GF-D8 (cell line): ENCODE data around the gene RPS6KA2.
"Not testable (repeated sequence)": the region's sequence is repeated elsewhere in the genome, so short reads cannot be mapped to it uniquely, and the experiment has no call there.

Experiments
- DNase-seq: peaks from one replicate; lab custom pipeline; 2025; lab: John Stamatoyannopoulos, UW

RPS6KA2 gene

DNA sequence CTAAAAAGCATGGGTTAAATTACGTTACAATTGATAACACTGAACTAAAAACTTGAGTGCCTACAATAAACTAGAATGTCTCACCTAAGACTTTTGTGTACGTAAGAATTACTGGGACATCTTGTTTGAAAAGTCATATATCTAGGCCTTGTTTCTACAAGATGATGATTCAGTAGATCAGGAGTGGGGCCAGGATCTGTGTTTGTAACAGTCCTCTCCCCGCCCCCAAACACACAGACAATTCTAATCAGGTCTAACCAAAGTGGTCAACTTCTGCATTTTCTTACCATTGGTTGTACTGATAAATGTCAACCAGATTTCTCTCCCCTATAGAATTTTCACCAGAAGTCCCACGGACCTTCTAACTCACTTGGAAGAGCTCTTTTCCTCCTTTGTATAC is 97.5 kb downstream of the RPS6KA2 start:
- DNase-seq, result no peak

DNA sequence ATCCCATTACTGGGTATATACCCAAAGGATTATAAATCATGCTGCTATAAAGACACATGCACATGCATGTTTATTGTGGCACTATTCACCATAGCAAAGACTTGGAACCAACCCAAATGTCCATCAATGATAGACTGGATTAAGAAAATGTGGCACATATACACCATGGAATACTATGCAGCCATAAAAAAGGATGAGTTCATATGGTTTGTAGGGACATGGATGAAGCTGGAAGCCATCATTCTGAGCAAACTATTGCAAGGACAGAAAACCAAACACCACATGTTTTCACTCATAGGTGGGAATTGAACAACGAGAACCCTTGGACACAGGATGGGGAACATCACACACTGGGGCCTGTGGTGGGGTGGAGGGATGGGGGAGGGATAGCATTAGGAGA is 98.0 kb downstream of the RPS6KA2 start:
- not testable (repeated sequence) for DNase-seq

DNA sequence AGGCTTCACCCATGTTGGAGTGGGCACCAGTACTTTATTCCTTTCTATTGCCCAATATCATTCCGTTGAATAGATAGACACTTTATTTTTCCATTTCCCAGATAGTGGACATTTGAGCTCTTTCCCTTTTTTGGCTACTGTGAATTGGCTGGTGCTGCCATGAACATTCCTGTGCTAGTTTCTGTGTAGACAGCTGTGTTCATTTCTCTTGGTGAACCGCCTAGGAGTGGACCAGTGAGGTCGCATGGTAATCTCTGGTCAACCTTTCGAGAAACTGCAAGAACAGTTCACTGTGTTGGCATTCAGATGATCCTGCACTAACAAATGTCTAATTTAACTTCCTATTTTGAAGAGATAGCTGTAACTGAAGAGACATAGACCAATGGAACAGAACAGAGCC is 99.2 kb downstream of the RPS6KA2 start:
- DNase-seq, result no peak

DNA sequence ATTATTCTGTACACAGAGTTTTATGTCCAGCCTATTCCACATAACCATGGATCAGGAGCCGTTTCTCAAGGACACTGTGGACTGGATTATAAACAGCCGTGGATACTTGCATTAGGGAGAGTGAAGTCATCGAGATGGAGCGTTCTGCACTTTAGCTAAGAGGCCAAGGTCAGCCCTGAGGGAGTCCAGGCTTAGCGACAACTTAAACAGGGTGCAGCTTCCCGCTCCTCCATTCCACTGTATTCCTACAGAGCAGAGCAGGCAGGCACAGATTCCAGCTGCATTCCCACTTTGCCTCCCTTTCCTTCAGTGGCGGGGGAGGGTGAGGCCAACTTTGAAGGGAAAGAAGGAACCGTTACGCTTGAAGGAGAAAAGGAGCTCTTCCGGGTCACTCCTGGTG is 100.1 kb downstream of the RPS6KA2 start:
- no peak for DNase-seq

DNA sequence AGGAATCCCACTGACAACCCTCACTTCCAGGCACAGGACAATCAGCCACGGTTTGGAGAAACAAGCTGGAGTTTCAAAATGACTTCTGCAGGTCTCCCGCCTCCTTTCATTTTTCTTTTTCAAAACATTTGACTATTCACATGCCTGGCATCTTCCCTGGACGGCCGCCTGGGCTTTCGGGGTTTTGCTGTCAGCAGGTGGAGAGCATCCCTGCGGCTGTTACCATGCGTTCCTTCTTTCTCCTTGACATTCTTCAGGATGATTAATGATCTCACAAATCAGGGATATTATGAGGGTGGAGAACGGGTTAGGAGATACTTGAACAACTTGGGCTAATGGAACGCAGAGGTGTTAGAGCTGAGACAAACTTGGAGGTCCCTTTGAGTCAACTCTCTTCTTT is 101.5 kb downstream of the RPS6KA2 start:
- DNase-seq, result no peak

DNA sequence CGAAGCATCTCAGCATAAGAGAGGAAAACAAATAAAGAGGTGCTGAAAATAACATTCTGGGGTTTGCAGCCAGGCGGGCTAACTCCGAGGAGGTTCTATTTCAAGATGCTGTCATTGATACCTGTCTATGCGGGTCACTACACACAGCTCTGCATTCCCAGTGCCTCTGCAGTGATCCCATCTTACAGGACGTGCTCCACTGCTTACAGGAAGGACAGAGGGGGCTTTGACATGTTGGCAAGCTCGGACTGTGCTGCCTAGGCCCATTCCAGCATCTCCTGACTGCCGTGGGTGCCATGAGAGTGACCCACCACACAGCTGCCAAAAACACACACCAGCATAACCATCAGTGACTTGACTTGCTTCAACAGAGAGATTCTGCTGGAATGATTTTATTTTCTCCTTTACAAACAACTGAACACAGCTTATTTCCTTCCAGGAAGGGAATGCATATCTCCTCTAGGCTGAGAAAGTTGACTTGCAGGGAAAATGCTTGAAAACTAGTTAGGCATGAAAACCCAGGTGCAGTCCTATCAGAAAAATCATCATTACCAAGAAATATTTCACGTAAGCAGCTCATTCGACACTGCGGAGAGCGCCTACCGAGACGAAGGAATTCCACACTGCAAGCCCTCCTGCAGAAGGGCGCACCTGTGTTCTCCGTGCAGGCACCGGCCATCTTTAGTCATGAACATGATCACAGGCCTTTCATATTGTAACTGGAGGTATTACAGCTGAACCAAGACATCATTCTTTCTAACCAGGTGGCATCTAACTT is 103.1 kb downstream of the RPS6KA2 start:
- DNase-seq, result no peak

DNA sequence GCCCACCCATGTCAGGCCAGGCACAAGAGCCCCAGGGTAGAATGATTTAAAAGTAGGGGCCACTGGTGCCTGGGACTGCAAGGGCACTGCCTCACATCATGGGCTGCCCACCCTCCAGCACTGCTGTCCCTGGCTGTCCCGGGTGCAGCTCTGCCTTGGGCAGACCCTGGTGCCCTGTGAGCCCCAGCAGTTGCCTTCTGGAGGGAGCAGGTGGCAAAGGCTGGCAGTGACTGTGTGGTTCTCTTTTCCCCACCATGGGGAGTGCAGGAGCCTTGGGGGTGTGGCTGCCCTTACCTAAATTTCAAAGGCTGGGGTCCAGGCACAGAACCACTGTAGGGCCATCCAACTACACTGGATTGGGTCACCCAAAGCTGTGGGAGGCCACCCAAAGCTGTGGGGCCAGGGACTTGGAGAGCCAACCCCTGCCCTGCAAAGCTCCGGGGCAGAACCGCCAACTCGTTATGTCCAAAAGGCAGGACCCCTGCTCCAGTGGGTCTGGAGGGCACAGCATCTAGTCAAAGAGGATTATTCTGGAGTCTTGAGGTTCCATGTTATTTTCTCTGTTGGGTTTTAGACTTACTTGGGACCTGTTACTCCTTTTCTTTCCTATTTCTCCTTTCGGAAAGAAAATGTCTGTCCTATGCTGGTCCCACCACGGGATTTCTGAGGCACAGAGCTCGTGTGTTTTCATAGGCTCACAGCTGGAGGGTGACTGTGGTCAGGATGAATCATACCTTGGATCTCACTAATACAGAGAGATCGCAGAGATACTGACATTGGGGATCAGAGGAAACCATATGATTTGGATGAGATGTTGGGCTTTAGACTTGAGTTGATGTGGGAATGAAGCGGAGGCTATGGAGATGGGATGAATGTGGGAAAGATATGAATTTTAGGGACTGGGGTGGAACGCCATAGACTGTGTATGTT is 105.9 kb downstream of the RPS6KA2 start:
- DNase-seq, result no peak

DNA sequence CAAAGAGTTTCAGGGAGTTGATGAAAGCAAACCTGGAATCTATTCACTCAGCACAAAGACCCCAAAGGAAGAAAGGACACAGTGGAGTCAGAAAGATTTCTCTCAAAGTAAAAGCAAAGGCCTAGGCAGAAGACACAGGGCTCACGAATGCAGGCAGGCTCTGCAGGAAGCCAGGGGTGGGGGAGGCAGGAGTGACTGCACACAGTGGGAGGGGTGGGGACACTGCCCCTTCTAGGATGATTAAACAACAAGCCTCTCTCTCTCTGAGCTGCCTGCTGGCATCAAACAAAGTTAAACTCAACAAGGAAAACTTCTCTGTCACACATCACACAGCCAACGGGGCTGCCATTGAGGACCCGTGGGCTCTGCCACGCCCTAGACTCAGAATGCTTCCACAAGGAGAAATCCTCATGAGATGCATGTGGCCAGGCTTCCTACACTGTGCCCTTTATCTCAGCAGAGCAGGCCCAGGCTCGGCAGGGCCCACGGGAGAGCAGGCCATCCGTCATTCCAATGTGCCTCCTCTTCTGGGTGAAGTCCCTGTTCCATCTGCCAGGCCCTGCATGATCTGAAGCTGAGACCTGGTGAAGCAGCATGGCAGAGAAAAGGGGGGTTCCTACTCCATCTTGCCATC is 110.7 kb downstream of the RPS6KA2 start:
- no peak for DNase-seq

DNA sequence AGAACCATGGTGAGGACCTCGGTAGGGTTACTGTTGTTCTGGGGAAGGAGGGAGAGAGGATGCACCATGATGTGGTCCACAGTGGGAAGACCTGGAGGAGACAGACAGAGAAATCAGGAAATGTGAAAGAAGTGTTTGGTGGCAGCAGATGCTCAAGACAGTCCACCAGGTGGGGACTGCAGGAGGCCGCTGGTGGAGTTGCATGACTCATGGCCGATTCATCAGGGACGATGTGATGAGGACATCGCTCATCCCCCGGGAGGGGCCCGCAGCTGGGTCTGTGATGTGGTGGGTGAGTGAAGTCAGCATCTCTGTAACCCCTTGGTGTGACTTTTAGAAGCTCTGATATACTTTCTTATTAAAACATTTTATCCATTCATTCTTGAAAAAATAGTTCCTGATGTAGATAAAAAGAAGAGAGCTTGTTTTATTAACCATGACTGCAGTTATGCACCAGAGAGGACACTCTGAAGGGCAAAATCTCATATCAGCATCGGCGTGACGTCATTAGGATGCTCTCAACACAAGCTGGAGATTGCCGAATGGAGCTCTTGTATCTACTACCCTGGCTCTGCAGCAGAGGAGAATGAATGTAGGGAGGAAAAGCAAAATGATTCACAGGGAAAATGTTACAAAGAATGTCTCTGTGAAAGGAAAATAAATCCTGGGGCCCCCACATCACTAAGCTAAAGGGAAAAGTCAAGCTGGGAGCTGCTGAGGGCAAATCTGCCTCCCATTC is 111.8 kb downstream of the RPS6KA2 start:
- DNase-seq, result no peak

DNA sequence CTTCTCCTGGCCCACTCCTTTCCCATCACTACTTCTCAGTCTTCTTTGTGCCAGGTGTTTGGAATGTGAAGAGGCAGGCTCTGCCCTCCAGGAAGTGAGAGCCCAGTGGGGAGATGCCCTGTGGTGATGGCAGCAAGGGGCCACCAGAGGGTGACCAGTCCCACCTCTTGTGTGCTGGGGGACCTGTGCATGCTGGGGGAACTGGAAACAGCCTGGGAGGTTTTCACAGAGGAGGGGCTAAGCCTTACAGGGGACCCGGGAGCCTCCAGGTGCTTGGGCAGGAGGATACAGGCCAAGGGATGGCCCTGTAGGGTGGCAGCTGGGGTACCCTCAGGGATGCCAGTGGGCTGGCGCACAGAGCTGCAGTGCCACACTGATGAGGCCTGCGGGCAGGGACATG is 112.9 kb downstream of the RPS6KA2 start:
- no peak for DNase-seq

DNA sequence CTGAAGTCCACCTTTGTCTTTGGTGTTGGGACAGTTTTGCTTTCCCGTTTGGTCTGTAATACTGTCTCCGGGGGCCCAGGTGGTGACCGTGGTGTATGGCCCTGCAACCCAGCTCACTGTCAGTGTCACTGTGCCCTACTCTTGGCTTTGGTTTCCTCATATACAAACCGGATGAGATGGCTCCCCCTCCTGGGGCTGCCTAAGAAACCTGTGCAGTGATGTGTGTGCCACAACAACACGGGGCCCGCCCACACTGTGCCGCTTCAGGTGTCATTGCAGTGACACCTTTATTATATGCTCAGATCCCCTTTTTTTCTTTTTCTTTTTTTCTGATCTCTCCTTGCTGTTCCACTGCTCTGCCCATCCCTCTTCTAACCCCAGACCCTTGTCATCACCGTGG is 114.5 kb downstream of the RPS6KA2 start:
- DNase-seq, result no peak

DNA sequence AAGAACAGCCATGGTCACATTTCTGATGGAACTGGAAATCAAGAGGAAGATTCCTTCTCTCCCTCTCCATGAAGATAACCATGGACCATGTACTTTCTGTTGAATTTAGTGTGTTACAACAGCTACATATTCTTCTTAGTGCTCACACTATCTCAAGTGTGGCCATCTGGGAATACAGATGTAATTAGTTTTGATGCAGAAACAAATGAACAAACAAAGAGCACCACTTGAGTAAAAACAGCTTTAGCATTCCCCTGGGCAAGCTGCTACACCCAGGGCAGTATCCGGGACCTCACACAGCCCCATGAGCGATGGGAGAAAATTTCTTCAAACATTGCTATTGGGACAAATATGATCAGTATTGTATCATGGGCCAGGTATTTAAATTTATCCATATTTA is 115.7 kb downstream of the RPS6KA2 start:
- DNase-seq, result no peak

DNA sequence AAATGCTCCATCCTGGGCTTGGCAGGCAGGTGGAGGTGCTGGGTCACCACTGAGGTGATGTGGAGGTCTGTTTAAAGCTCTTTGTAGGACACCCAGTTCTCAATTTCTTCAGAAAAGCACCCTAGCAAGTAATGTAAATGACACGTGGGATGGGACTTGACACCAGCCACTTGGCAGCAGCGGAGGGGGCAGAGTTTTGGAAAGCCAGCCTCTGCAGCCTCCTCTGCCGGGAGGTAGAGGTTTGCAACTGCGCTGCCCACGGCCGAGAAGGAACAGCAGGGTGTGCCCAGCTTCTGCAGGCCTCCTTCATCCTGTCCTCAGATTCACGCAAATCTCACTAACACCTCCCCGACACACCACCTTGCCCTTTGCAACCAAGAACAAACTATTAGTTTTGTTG is 117.9 kb downstream of the RPS6KA2 start:
- no peak for DNase-seq

DNA sequence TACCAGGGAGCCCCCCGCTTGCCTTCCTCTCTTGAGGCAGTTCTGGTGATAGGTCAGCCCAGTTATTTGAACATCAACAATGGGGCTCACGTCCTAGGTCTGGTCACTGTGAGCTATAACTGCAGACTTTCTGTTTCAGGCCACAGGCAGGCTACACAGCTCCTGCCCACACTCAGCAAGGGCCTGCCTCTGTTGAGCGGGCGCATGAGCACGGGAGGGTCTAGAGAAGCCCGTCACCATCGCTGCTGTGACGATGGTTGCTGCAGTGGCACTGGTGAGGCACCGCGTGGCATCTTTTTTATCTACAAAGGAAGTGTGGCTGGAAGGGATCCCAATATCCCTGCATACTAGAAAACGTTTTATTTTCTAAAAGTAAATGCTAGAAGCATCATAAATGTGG is 118.3 kb downstream of the RPS6KA2 start:
- no peak for DNase-seq

DNA sequence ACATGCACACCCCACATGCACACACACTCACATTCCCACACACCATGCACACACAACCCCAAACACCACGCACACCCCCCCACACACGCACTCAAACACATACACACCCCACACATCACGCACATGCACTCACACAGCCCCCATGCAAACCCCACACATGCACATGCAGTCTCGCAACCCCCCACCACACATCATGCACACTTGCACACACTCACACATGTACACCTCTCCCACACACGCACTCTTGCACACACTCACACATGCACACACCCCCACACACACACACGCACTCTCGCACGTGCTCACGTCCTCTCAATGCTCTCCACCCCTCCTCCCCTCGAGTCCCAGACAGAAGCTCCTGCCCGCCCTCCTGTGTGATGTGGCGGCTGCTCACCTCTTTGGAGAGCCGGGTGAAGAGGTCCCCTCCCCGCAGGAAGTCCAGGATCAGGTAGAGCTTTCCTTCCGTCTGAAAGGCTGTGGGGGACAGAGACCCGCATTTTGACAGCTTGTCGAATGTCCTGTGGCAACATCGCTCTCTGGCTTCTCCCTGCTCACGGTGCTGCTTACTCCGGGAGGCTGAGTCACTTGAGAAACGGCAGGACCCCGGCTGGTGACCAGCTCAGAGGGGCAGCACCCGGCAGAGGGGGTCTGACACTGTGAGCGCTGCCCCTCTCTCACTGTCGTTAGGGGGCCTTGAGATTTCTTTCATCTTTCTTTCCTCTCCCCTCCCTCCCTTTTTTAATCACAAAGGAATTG is 119.1 kb downstream of the RPS6KA2 start:
- no peak for DNase-seq

DNA sequence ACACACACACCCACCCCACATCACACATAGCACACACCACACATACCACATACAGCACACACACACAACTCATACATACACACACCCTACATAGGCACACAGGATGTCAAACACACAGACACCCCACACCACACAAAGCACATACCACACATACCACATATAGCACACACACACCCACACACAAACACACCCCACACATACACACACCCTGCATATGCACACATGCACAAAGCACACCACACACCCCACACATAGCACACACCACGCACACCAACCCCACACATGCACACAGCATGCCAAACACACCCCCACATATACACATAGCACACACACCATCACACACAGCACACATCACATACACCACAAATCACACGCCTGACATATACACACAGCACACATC is 119.7 kb downstream of the RPS6KA2 start:
- no peak for DNase-seq

DNA sequence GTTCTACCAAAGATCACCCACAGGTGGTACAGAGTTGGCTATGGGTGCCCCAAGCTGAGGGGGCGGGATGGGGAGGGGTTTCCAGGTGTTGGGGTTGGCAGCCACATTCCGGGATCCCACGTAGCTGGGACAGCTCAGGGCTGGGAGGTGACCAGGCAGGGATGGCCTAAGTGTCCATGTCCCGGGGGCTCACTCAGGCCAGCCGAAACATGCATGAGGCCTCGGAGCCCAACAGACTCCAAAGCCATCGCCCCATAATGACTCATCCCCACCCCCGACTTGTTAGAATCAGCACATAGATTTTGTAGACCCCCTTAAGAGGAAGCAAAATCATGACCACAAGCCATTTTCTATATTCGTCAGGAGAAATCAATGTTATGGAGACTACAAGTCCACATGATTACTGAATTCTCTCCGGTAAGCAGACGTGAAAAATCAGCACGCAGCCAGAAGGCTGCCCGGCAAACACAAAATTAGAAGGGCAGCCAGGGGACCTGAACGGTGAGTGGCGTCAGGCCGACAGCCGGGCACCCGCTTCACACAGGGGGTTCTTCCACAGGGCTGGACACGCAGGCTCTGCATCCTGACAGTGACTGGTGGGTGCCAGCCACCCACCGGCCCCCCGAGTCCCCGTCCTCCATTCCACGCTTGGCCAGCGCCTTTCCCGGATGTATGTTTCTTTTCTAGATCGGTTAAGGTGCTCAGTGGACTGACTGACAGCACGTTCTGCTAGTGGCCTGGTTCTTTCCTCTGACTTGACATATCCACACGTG is 121.7 kb downstream of the RPS6KA2 start:
- DNase-seq, result no peak

DNA sequence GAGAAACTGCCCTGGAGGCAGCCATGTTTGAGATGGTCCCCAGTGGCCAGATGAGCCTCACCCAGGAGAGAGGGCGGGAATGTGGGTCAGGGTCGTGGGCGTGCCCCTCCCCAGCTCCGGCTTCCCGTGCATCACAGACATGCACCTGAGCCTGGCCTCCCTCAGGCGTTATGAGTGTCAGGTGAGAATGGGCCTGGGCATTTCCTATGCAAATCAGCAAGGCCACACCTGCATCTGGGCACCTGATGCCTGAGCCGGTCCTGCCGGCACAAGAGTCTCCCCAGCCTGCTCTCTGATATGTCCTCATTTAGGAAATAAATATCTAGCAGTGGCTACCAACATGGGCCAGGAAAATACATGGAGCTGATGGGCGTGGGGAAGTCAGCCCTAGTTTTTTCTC is 123.0 kb downstream of the RPS6KA2 start:
- no peak for DNase-seq

DNA sequence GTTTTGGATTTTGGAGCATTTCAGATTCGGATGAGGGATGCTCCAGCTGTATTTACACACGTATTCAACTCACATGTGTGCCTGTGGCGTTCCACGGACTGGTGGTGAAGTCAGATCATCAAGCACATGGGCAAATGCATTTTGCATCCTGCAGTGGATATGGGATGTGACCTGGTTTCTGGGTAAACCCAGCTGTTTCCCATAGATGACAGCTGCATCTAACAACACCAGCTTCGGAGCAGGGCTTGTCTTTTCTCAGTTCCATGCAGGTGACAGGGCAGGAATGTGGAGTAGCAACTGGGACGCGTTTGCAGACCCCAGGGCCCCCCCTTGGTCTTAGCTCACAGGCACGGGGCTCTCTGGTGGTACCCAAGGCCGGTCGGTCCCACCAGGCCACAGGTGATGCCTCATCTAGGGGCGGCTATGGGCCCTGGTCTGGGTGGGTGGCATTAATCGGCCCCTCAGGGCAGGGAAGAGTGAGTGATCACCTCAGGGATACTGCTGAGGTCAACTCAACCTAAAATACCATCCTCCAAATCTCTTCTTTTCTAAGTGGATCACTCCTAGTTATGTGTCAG is 123.8 kb downstream of the RPS6KA2 start:
- DNase-seq, result no peak

DNA sequence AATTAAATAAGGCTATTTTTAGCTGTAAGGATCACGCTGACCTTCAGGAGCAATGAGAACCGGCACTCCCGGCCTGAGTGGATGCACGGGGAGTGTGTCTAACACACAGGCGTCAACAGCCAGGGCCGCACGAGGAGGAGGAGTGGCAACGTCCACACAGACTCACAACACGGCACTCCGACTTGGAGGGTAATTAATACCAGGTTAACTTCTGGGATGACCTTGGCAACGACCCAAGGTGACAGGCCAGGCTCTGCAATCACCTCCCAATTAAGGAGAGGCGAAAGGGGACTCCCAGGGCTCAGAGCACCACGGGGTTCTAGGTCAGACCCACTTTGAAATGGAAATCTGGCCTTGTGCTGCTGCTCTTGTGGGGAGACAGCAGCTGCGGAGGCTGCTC is 124.6 kb downstream of the RPS6KA2 start:
- DNase-seq, result no peak
